OCI-LY1 (cell line): ENCODE results near the gene RASAL3.
"Not testable (repeated sequence)": the region's sequence is repeated elsewhere in the genome, so short reads cannot be mapped to it uniquely, and the experiment has no call there.

Source experiments
- H2AFZ ChIP-seq: fragments of 200-600 bp; sonication (generic), shearing (Covaris generic); 2 replicates; pipeline ENCODE4 v1.6.0; 2014; ENCODE audit warnings: antibody characterized with exemption, mild to moderate bottlenecking, low read length
- H3F3A ChIP-seq: fragments of 200-600 bp; sonication (generic), shearing (Covaris generic); 2 replicates; pipeline ENCODE4 v1.6.0; 2014; ENCODE audit warnings: mild to moderate bottlenecking, antibody characterized with exemption, low read length, moderate library complexity; ENCODE audit not compliant: insufficient read depth
- H3K27ac ChIP-seq: fragments of 200-600 bp; sonication (generic); 2 replicates; pipeline ENCODE4 v1.5.1; 2014; ENCODE audit warnings: low read length, mixed run types, mild to moderate bottlenecking, low read depth; ENCODE audit not compliant: poor library complexity, severe bottlenecking
- H3K27me3 ChIP-seq: fragments of 200-600 bp; sonication (generic); 2 replicates; pipeline ENCODE4 v1.6.0; 2014; ENCODE audit warnings: antibody characterized with exemption, mild to moderate bottlenecking, low read length, moderate library complexity; ENCODE audit not compliant: insufficient read depth
- H3K36me3 ChIP-seq: fragments of 200-600 bp; sonication (generic); 2 replicates; pipeline ENCODE4 v1.6.1; 2014; ENCODE audit warnings: mild to moderate bottlenecking, antibody characterized with exemption, low read length, moderate library complexity, mixed read lengths; ENCODE audit not compliant: insufficient read depth
- H3K4me1 ChIP-seq: fragments of 200-600 bp; sonication (generic); 2 replicates; pipeline ENCODE4 v1.5.1; 2014; ENCODE audit warnings: mild to moderate bottlenecking, low read length, moderate library complexity; ENCODE audit not compliant: insufficient read depth, severe bottlenecking
- H3K4me2 ChIP-seq: fragments of 200-600 bp; sonication (generic), shearing (Covaris generic); 2 replicates; pipeline ENCODE4 v1.6.1; 2014; ENCODE audit warnings: low read length
- H3K4me3 ChIP-seq: fragments of 200-600 bp; sonication (generic); 2 replicates; pipeline ENCODE4 v1.5.1; 2014; ENCODE audit warnings: low read length, low read depth, mild to moderate bottlenecking, mixed read lengths; ENCODE audit not compliant: poor library complexity, severe bottlenecking
- H3K79me2 ChIP-seq: fragments of 200-600 bp; shearing (Covaris generic); 2 replicates; pipeline ENCODE4 v1.6.1; 2016; ENCODE audit warnings: mixed run types, low read length, mixed read lengths; ENCODE audit not compliant: insufficient read depth
- H3K9ac ChIP-seq: fragments of 200-600 bp; sonication (generic), shearing (Covaris generic); 2 replicates; pipeline ENCODE4 v1.6.1; 2014; ENCODE audit warnings: mild to moderate bottlenecking, low read length, mixed read lengths
- H3K9me2 ChIP-seq: fragments of 200-600 bp; sonication (generic), shearing (Covaris generic); 2 replicates; pipeline ENCODE4 v1.6.1; 2014; ENCODE audit warnings: low read depth, mild to moderate bottlenecking, low read length, mixed read lengths
- H3K9me3 ChIP-seq: fragments of 200-600 bp; shearing (Covaris generic); 2 replicates; pipeline ENCODE4 v1.6.1; 2014; ENCODE audit warnings: low read length, mixed read lengths
- H4K20me1 ChIP-seq: fragments of 200-600 bp; sonication (generic), shearing (Covaris generic); 2 replicates; pipeline ENCODE4 v1.6.0; 2016; ENCODE audit warnings: mild to moderate bottlenecking, low read length; ENCODE audit not compliant: insufficient read depth
- EZH2 ChIP-seq: fragments of 200-600 bp; sonication (generic), shearing (Covaris generic); IDR thresholded peaks from 2 replicates; pipeline ENCODE4 v1.8.0; 2017; ENCODE audit warnings: borderline replicate concordance, mixed run types, mild to moderate bottlenecking, antibody characterized with exemption, low read length, moderate library complexity, mixed read lengths
- TF ChIP-seq, protein P1 (sequence below): fragments of 200-600 bp; sonication (generic), shearing (Covaris generic); IDR thresholded peaks from 2 replicates; pipeline ENCODE4 v1.5.1; 2017; ENCODE audit warnings: mild to moderate bottlenecking, antibody characterized with exemption, low read length, moderate library complexity, mixed read lengths

Gene RASAL3

DNA sequence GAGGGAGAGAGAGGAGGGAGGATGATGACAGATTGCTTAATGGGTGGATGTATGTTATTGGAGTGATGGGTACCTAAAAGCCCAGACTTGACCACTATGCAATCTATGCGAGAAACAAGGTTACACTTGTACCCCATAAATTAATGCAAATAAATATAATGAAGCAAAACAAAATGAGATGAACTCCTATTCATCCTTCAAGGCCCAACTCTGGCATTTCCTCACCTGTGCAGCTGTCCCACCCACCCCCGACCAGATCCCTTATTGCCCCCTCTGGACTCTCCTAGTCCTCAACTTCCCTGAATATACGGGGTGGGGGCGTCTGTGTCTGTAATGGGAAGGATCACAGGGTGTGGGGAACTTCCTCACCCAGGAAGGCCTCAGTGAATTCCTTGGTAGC lies 10.8 kb upstream of the RASAL3 start:
- Histone ChIP-seq H3K36me3 (no peaks in the 10 kb centered on the region), H3K4me2 (no peak overlapping the region), H3K79me2 (no peaks in the 10 kb centered on the region), H3K27ac (no peak overlapping the region), H3K4me1 (no peaks in the 10 kb centered on the region), H3F3A (no peaks in the 10 kb centered on the region), H2AFZ (no peak overlapping the region), H3K27me3 (no peaks in the 10 kb centered on the region), H3K9me3 (no peaks in the 10 kb centered on the region), H3K9me2 (no peaks in the 10 kb centered on the region), H3K9ac (no peak overlapping the region), H4K20me1 (no peaks in the 10 kb centered on the region), H3K4me3 (no peak overlapping the region)
- no peak for TF ChIP-seq EZH2
- TF ChIP-seq, protein P1, sequence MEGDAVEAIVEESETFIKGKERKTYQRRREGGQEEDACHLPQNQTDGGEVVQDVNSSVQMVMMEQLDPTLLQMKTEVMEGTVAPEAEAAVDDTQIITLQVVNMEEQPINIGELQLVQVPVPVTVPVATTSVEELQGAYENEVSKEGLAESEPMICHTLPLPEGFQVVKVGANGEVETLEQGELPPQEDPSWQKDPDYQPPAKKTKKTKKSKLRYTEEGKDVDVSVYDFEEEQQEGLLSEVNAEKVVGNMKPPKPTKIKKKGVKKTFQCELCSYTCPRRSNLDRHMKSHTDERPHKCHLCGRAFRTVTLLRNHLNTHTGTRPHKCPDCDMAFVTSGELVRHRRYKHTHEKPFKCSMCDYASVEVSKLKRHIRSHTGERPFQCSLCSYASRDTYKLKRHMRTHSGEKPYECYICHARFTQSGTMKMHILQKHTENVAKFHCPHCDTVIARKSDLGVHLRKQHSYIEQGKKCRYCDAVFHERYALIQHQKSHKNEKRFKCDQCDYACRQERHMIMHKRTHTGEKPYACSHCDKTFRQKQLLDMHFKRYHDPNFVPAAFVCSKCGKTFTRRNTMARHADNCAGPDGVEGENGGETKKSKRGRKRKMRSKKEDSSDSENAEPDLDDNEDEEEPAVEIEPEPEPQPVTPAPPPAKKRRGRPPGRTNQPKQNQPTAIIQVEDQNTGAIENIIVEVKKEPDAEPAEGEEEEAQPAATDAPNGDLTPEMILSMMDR, result no peak

DNA sequence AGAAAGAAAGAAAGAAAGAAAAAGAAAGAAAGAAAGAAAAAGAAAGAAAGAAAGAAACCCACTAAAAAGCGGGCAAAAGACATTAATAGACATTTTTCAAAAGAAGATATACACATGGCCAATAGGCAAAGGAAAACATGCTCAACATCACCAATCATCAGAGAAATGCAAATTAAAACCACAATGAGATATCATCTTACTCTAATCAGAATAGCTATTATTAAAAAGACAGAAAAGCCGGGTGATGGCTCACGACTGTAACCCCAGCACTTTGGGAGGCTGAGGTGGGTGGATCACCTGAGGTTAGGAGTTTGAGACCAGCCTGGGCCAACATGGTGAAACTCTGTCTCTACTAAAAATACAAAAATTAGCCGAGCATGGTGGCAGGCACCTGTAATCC lies 9.5 kb upstream of the RASAL3 start:
- not testable (repeated sequence) for H3K9ac ChIP-seq, H3K79me2 ChIP-seq, H2AFZ ChIP-seq, H3K9me3 ChIP-seq, H3K4me2 ChIP-seq, H3K4me1 ChIP-seq, H3K27me3 ChIP-seq, H4K20me1 ChIP-seq, H3K9me2 ChIP-seq, H3F3A ChIP-seq, H3K36me3 ChIP-seq, H3K27ac ChIP-seq, H3K4me3 ChIP-seq

DNA sequence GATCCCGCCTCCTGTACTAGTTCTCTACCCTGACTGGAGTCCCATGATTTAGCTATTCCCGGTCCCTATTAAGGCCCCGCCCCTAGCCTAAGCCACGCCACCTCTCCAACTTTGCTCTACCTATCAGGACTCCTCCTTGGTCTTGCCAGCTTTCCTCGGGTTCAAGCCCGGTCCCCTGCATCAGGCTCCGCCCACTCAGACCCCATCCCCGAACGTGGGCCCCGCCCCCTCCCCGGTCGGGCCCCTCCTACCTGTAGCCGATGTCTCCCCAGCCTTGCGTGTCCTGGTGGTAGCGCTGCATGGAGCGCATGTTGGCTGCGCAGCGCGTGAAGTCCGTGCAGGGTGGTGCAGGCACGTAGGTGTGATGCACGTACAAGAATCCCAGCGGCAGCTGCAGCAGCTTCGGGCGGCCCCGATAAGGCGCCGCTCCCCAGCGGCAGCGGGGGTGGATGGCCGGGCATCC lies 7.3 kb upstream of the RASAL3 start:
- Histone ChIP-seq H3K4me3 (no peak overlapping the region), H3K9me2 (no peaks in the 10 kb centered on the region), H3F3A (no peaks in the 10 kb centered on the region), H3K27ac (no peak overlapping the region), H3K4me2 (no peak overlapping the region), H3K36me3 (no peaks in the 10 kb centered on the region), H3K27me3 (no peaks in the 10 kb centered on the region), H3K9me3 (no peaks in the 10 kb centered on the region), H4K20me1 (no peaks in the 10 kb centered on the region), H2AFZ (no peak overlapping the region), H3K9ac (no peak overlapping the region), H3K4me1 (peaks cover 4% of the 10 kb centered on the region), H3K79me2 (no peaks in the 10 kb centered on the region)
- TF ChIP-seq EZH2, result no peak
- TF ChIP-seq, protein P1, result no peak

DNA sequence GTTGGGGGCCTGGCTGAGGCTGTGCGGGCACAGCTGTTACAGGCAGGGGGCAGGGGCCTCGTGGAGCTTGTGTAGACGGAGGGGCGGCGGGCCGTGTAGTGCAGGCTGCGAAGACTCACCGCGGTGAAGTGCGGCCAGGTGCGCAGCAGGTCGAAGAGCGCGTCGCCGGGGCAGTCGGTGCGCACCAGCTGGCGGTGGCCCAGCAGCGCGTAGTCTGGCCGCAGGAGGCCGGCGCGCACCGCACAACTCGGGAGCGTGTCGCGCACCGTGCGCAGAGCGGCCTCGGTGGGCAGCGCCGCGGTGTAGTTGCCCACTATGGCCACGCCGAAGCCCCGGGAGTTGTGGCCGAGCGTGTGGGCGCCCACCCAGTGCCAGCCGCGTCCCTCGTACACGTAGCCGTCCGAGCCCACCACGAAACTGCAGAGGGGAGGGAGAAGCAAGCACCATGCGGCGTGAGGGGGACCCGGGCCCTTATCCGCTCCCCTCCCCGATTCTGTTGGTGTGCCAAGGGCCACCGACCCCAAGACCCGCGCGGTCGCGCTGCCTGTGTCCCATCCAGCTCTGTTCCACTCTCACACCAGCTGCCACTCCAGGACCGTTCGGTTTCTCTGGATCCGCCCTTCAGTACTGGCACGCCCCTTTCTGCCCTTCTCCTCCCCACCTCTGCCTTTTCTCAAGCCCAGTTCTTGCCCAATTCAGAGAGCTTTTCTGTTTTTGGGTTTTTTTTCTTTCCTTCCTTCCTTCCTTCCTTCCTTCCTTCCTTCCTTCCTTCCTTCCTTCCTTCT lies 5.4 kb upstream of the RASAL3 start:
- Histone ChIP-seq H3K9me2 (no peaks in the 10 kb centered on the region), H3K27me3 (no peaks in the 10 kb centered on the region), H3K9ac (no peak overlapping the region), H4K20me1 (no peaks in the 10 kb centered on the region), H3K4me3 (no peak overlapping the region), H3K4me2 (no peak overlapping the region), H3F3A (no peaks in the 10 kb centered on the region), H3K27ac (no peak overlapping the region), H3K9me3 (no peaks in the 10 kb centered on the region), H3K79me2 (no peaks in the 10 kb centered on the region), H2AFZ (no peak overlapping the region), H3K36me3 (no peaks in the 10 kb centered on the region), H3K4me1 (peaks cover 5% of the 10 kb centered on the region)
- TF ChIP-seq, protein P1, result no peak
- no peak for TF ChIP-seq EZH2
